SK-N-MC (cell line): ENCODE results near the gene MASP2.
"Not testable (repeated sequence)": the region's sequence is repeated elsewhere in the genome, so short reads cannot be mapped to it uniquely, and the experiment has no call there.

Experiments
- EZH2 ChIP-seq: fragments of 200-600 bp; sonication (generic); IDR thresholded peaks from one replicate; pipeline ENCODE4 v1.6.1; 2017; ENCODE audit warnings: antibody characterized with exemption
- FOXP2 ChIP-seq: optimal IDR thresholded peaks from 2 replicates; pipeline ENCODE3; 2011; ENCODE audit warnings: mild to moderate bottlenecking, moderate library complexity; ENCODE audit not compliant: insufficient read depth; ENCODE audit errors: extremely low read length, control extremely low read depth
- POLR2AphosphoS5 ChIP-seq: IDR thresholded peaks from 2 replicates; pipeline ENCODE4 v1.6.1; 2012; ENCODE audit warnings: mild to moderate bottlenecking, low read depth, low read length, borderline replicate concordance

DNA sequence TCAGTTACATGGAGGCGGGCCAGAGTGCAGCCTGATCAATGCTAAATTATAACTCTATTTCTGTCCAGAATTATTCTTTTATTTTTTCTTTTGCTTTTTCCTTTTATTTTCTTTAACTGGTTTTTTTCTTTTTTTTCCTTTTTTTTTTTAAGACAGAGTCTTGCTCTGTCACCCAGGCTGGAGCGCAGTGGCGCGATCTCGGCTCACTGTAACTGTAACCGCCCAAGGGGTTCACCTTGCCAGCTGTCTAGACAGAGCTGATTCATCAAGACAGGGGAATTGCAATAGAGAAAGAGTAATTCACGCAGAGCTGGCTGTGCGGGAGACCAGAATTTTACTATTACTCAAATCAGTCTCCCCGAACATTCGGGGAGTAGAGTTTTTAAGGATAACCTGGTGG, 4.1 kb upstream of the MASP2 start:
- not testable (repeated sequence) for TF ChIP-seq EZH2, POLR2AphosphoS5, FOXP2
